ENCODE results near the gene TRIO. TPM values are rescaled to one million over a fixed set of nuclear protein-coding genes. Genes with fewer than 3 reads are reported as not detected.

TRIO gene
- total and polyA plus RNA-seq, 10 of the 15 experiments (the other 5 are each of a cell fraction or from before 2014, with no cell fraction given), result 5.1 to 96.4 (median 44.6) TPM

- Histone ChIP-seq H2AFZ (ENCODE audit: control insufficient read depth, low read depth, low read length) (no peak overlapping the region), H3K9ac (ENCODE audit: control insufficient read depth, insufficient read depth, low read length) (peak overlapping the region; percentile 14; the same call in 1 of the 2 replicates), H3K9me3 (replicated peaks; ENCODE audit: control insufficient read depth, insufficient read depth, low read length) (no peaks in the 10 kb centered on the region), H3K36me3 (ENCODE audit: control insufficient read depth in 2 of 2, insufficient read depth in 2 of 2, low read length in 1 of 2) (no peaks in the 10 kb centered on the region; a peak in 2 of 4 replicates), H3K79me2 (ENCODE audit: control insufficient read depth, insufficient read depth, low read length) (peaks cover 93% of the 10 kb centered on the region), H3K4me1 (ENCODE audit: control insufficient read depth, insufficient read depth, low read length) (peaks cover 53% of the 10 kb centered on the region), H3K27ac (ENCODE audit: control insufficient read depth, insufficient read depth) (peak overlapping the region; percentile 94), H3K4me3 (no peak overlapping the region), H3K27me3 (replicated peaks in 1 of 2; ENCODE audit: control insufficient read depth in 2 of 2, insufficient read depth in 2 of 2, low read length in 1 of 2) (no peaks in the 10 kb centered on the region), H4K20me1 (ENCODE audit: control insufficient read depth, insufficient read depth) (no peaks in the 10 kb centered on the region), H3K4me2 (ENCODE audit: control insufficient read depth, insufficient read depth) (peak overlapping the region; percentile 53; the same call in 1 of the 2 replicates)
- FAIRE-seq (no peak), DNase-seq (ENCODE audit: low read depth, low spot score) (no peak), ATAC-seq (no peak)
- CTCF ChIA-PET, result interaction anchor here (0.7 to 2.4 kb wide), 2 partner anchors 36 to 64 kb away, joined by 3 to 10 read pairs; no protein-coding TSS in a partner anchor
- TF ChIP-seq NKRF (conservative IDR thresholded peaks at IDR 0.05) (no peak), ETV6 (conservative IDR thresholded peaks at IDR 0.05 in 1 of 2, IDR thresholded peaks at IDR 0.05 in 1 of 2; ENCODE audit: borderline replicate concordance in 1 of 2, low read depth in 1 of 2) (no peak)
- TF ChIP-seq, protein P1, sequence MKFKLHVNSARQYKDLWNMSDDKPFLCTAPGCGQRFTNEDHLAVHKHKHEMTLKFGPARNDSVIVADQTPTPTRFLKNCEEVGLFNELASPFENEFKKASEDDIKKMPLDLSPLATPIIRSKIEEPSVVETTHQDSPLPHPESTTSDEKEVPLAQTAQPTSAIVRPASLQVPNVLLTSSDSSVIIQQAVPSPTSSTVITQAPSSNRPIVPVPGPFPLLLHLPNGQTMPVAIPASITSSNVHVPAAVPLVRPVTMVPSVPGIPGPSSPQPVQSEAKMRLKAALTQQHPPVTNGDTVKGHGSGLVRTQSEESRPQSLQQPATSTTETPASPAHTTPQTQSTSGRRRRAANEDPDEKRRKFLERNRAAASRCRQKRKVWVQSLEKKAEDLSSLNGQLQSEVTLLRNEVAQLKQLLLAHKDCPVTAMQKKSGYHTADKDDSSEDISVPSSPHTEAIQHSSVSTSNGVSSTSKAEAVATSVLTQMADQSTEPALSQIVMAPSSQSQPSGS (IDR thresholded peaks at IDR 0.05; ENCODE audit: low read length), result no peak
- 53% methylated on average over 11 of the region's 11 CpGs for WGBS (ENCODE audit: insufficient coverage, insufficient replicate concordance, low lambda C conversion rate, missing lambda C conversion rate)
- BruUV-seq (replicated peaks), result no TSS peak
- POLR2A ChIA-PET, result interaction anchor here (1.1 to 2.9 kb wide), 2 partner anchors 10 to 31 kb away, joined by 3 to 7 read pairs; no protein-coding TSS in a partner anchor
- intact Hi-C loops (cut with micrococcal nuclease; ENCODE audit: unreplicated experiment) (loop anchor here (5.0 kb wide), 1 partner anchor 194 kb away; no protein-coding TSS in a partner anchor), in situ Hi-C loops (cut with MboI) (no loop called here)
- SMC1A ChIA-PET (ENCODE audit: uncharacterized antibody, unreplicated experiment), result interaction anchor here (1.9 to 5.6 kb wide), 5 partner anchors 10 to 97 kb away, joined by 12 to 48 read pairs (median 25); no protein-coding TSS in a partner anchor
- RAD21 ChIA-PET (ENCODE audit: unreplicated experiment), result interaction anchor here (1.5 to 2.4 kb wide), 4 partner anchors 28 to 61 kb away, joined by 4 to 13 read pairs (median 6); no protein-coding TSS in a partner anchor
Measured at GRCh38 chr5:14206028-14206725, 63.0 kb downstream of the TRIO start.
